Measurements from ENCODE around the gene AUTS2. TPM values are rescaled to one million over a fixed set of nuclear protein-coding genes. Genes with fewer than 3 reads are reported as not detected.

AUTS2 gene
- total and polyA plus RNA-seq, 9 of the 15 experiments (the other 6 are each of a cell fraction or from before 2014, with no cell fraction given): 0.58 TPM; not detected in 8

GRCh38 chr7:70068531-70068930 is 470.3 kb downstream of the AUTS2 start:
- 10% methylated on average over 2 of the region's 2 CpGs for WGBS (ENCODE audit: insufficient coverage, low coverage, missing lambda C conversion rate)
- in situ Hi-C loops (cut with MboI): no loop called here
- ChIA-PET CTCF (ENCODE audit: low intra/inter-chr PET ratio) (no interaction called here), POLR2A (no interaction called here)
- Histone ChIP-seq H3K9ac (ENCODE audit: insufficient read depth in 1 of 2, low read depth in 2 of 2, low read length in 2 of 2) (no peak overlapping the region), H3K27me3 (ENCODE audit: control insufficient read depth in 2 of 2, insufficient read depth in 2 of 2, low read length in 2 of 2) (no peaks in the 10 kb centered on the region), H4K20me1 (replicated peaks; ENCODE audit: control insufficient read depth, insufficient read depth, low read length) (no peaks in the 10 kb centered on the region), H3K4me1 (replicated peaks in 1 of 2; ENCODE audit: control insufficient read depth in 2 of 2, insufficient read depth in 2 of 2, low read length in 2 of 2) (no peaks in the 10 kb centered on the region), H3K79me2 (ENCODE audit: control insufficient read depth, insufficient read depth, low read length) (no peaks in the 10 kb centered on the region), H2AFZ (ENCODE audit: low read depth, low read length) (no peak overlapping the region), H3K4me2 (ENCODE audit: insufficient read depth, low read length) (no peak overlapping the region), H3K9me3 (replicated peaks; ENCODE audit: control insufficient read depth, insufficient read depth, low read depth, low read length) (no peaks in the 10 kb centered on the region), H3K27ac (ENCODE audit: extremely low read depth, low read depth, low read length) (no peak overlapping the region), H3K9me1 (ENCODE audit: control insufficient read depth, insufficient read depth, low read length) (no peaks in the 10 kb centered on the region), H3K4me3 (no peak overlapping the region), H3K36me3 (ENCODE audit: control insufficient read depth, insufficient read depth, low read length) (no peaks in the 10 kb centered on the region)
- FAIRE-seq (no peak), ATAC-seq (no peak), DNase-seq (ENCODE audit: extremely low read depth in 1 of 4, low spot score in 3 of 4) (no peak)
- intact Hi-C loops (cut with micrococcal nuclease): no loop called here
- BruUV-seq (replicated peaks): no TSS peak
- no peak for TF ChIP-seq ZNF785 (CRISPR knock-in tag; IDR thresholded peaks at IDR 0.05)
- TF ChIP-seq, protein P1, sequence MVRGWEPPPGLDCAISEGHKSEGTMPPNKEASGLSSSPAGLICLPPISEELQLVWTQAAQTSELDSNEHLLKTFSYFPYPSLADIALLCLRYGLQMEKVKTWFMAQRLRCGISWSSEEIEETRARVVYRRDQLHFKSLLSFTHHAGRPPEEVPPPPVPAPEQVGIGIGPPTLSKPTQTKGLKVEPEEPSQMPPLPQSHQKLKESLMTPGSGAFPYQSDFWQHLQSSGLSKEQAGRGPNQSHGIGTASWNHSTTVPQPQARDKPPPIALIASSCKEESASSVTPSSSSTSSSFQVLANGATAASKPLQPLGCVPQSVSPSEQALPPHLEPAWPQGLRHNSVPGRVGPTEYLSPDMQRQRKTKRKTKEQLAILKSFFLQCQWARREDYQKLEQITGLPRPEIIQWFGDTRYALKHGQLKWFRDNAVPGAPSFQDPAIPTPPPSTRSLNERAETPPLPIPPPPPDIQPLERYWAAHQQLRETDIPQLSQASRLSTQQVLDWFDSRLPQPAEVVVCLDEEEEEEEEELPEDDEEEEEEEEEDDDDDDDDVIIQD (CRISPR knock-in tag; IDR thresholded peaks at IDR 0.05): no peak

- Histone ChIP-seq H4K20me1 (replicated peaks; ENCODE audit: control insufficient read depth, insufficient read depth, low read length) (no peaks in the 10 kb centered on the region; the same call in 1 of the 2 replicates), H3K4me1 (replicated peaks in 1 of 2; ENCODE audit: control insufficient read depth in 2 of 2, insufficient read depth in 2 of 2, low read length in 2 of 2) (no peaks in the 10 kb centered on the region), H3K9ac (ENCODE audit: insufficient read depth in 1 of 2, low read depth in 2 of 2, low read length in 2 of 2) (no peak overlapping the region), H3K4me3 (no peak overlapping the region), H3K4me2 (ENCODE audit: insufficient read depth, low read length) (no peak overlapping the region), H3K9me1 (ENCODE audit: control insufficient read depth, insufficient read depth, low read length) (no peaks in the 10 kb centered on the region), H3K27me3 (ENCODE audit: control insufficient read depth in 2 of 2, insufficient read depth in 2 of 2, low read length in 2 of 2) (no peaks in the 10 kb centered on the region), H3K79me2 (ENCODE audit: control insufficient read depth, insufficient read depth, low read length) (no peaks in the 10 kb centered on the region), H3K27ac (ENCODE audit: extremely low read depth, low read depth, low read length) (no peak overlapping the region), H2AFZ (ENCODE audit: low read depth, low read length) (no peak overlapping the region), H3K36me3 (ENCODE audit: control insufficient read depth, insufficient read depth, low read length) (no peaks in the 10 kb centered on the region), H3K9me3 (replicated peaks; ENCODE audit: control insufficient read depth, insufficient read depth, low read depth, low read length) (no peaks in the 10 kb centered on the region)
- intact Hi-C loops (cut with micrococcal nuclease): no loop called here
- BruUV-seq (replicated peaks): no TSS peak
- ATAC-seq: no peak
- FAIRE-seq: no peak
- in situ Hi-C loops (cut with MboI): no loop called here
- no peak for DNase-seq (ENCODE audit: extremely low read depth in 1 of 4, low spot score in 3 of 4)
- ChIA-PET POLR2A (no interaction called here), CTCF (ENCODE audit: low intra/inter-chr PET ratio) (no interaction called here)
- WGBS (ENCODE audit: insufficient coverage, low coverage, missing lambda C conversion rate): 0% methylated on average over 2 of the region's 2 CpGs
- TF ChIP-seq, protein P2, sequence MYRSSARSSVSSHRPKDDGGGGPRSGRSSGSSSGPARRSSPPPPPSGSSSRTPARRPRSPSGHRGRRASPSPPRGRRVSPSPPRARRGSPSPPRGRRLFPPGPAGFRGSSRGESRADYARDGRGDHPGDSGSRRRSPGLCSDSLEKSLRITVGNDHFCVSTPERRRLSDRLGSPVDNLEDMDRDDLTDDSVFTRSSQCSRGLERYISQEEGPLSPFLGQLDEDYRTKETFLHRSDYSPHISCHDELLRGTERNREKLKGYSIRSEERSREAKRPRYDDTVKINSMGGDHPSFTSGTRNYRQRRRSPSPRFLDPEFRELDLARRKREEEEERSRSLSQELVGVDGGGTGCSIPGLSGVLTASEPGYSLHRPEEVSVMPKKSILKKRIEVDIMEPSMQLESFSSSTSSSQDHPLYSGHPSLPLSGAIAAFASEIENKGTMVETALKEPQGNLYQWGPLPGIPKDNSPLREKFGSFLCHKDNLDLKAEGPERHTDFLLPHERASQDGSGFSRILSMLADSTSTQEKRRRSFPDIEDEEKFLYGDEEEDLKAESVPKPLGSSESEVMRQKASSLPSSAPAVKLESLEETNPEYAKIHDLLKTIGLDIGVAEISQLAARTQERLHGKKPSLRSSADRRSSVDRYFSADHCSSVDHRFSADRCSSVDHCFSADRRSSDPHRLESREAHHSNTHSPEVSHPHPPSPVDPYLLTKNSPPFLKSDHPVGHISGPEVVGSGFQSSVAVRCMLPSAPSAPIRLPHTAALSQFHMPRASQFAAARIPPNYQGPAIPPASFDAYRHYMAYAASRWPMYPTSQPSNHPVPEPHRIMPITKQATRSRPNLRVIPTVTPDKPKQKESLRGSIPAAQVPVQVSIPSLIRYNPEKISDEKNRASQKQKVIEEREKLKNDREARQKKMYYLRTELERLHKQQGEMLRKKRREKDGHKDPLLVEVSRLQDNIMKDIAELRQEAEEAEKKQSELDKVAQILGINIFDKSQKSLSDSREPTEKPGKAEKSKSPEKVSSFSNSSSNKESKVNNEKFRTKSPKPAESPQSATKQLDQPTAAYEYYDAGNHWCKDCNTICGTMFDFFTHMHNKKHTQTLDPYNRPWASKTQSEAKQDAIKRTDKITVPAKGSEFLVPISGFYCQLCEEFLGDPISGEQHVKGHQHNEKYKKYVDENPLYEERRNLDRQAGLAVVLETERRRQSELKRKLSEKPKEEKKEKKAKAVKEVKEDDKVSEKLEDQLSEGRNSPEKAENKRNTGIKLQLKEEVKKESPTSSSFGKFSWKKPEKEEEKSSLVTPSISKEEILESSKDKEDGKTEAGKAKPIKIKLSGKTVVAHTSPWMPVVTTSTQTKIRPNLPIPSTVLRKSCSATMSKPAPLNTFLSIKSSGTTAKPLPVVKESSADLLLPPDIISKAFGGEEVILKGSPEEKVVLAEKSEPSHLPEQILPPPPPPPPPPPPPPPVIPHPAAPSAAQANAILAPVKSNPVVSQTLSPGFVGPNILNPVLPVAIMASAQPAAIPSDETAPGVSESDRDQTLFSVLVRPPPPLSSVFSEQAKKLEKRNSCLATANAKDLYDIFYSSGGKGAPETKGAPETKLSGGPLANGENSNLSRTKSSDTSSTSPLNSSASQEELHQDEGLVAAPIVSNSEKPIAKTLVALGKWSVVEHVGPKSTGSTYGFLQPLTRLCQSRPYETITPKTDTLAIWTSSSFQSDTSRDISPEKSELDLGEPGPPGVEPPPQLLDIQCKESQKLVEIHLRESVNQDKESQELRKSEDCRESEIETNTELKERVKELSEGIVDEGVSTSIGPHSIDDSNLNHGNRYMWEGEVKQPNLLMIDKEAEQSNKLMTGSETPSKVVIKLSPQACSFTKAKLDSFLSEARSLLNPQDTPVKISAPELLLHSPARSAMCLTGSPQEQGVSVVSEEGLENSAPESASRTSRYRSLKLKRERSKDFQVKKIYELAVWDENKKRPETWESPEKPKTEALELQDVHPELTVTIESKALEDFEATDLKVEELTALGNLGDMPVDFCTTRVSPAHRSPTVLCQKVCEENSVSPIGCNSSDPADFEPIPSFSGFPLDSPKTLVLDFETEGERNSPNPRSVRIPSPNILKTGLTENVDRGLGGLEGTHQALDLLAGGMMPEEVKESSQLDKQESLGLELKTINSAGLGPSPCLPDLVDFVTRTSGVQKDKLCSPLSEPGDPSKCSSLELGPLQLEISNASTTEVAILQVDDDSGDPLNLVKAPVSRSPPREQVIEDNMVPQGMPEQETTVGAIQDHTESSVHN (IDR thresholded peaks at IDR 0.05; ENCODE audit: borderline replicate concordance in 1 of 2, low read depth in 1 of 2): no peak
Measured at GRCh38 chr7:70069977-70070376, 471.7 kb downstream of the AUTS2 start.
